Measurements from ENCODE around the gene PCDH17.

GRCh38 chr13:57633950-57634838 is 2.6 kb downstream of the PCDH17 start:
- TF ChIP-seq TAF1 (IDR thresholded peaks at IDR 0.05; ENCODE audit: low read depth) (no peak), ZBTB7A (IDR thresholded peaks at IDR 0.05; ENCODE audit: low read depth) (no peak), EGR1 (IDR thresholded peaks at IDR 0.05) (no peak), CREB1 (IDR thresholded peaks at IDR 0.05; ENCODE audit: low read depth) (no peak), REST (IDR thresholded peaks at IDR 0.05; ENCODE audit: low read depth) (no peak), TCF12 (IDR thresholded peaks at IDR 0.05; ENCODE audit: low read depth) (no peak), NFIC (IDR thresholded peaks at IDR 0.05) (no peak), YY1 (IDR thresholded peaks at IDR 0.05; ENCODE audit: low read depth) (no peak), RAD21 (IDR thresholded peaks at IDR 0.05; ENCODE audit: low read depth) (no peak), EP300 (IDR thresholded peaks at IDR 0.05; ENCODE audit: borderline replicate concordance) (no peak), FOXM1 (IDR thresholded peaks at IDR 0.05; ENCODE audit: borderline replicate concordance, low read depth) (no peak)
